Mucosa of descending colon (tissue), 3 donors: ENCODE data around the gene TCF4. TPM values are rescaled to one million over a fixed set of nuclear protein-coding genes. Genes with fewer than 3 reads are reported as not detected.

Experiments used
- ATAC-seq: fragments of 200-7000 bp; cut with Tn5 transposase; one replicate; pipeline ENCODE4 v1.9.1; 2020; ENCODE audit warnings: mild to moderate bottlenecking, moderate library complexity
- DNase-seq, 3 donors: peaks; one replicate each; pipeline ENCODE4 v3.0.0-alpha.2; 2020
- H3K36me3 ChIP-seq: fragments of 200-600 bp; one replicate; pipeline ENCODE4 v1.8.0; 2021; ENCODE audit warnings: low read depth, mild to moderate bottlenecking
- H3K4me1 ChIP-seq: fragments of 200-600 bp; one replicate; pipeline ENCODE4 v1.8.0; 2021; ENCODE audit warnings: low read depth, mild to moderate bottlenecking
- H3K4me3 ChIP-seq: fragments of 200-600 bp; one replicate; pipeline ENCODE4 v1.8.0; 2021; ENCODE audit warnings: mild to moderate bottlenecking
- H3K9me3 ChIP-seq: fragments of 200-600 bp; one replicate; pipeline ENCODE4 v1.8.0; 2021; ENCODE audit warnings: mild to moderate bottlenecking
- CTCF ChIP-seq: fragments of 200-600 bp; IDR thresholded peaks from one replicate; pipeline ENCODE4 v1.8.0; 2022; ENCODE audit warnings: antibody characterized with exemption, mild to moderate bottlenecking
- intact Hi-C, 2 donors: fragments of 100-400 bp; cut with DNase I in 1 of 2; cut with micrococcal nuclease in 1 of 2; formaldehyde crosslinking; loops; one replicate each; pipeline versions ENCODE4 v1.11.0 to v1.11.1; 2022; cut with DNase I, micrococcal nuclease
- microRNA-seq: library from miRNA; unstranded; fragments of <30 nt; microRNA quantifications from one replicate; pipeline ENCODE4, GENCODE V29; 2019
- total RNA-seq, 3 donors: library from RNA; stranded (reverse); fragmentation: NEBNext Ultra II Directional in 2 of 3; extraction: Animal tissue kit (Norgen Biotek cat#: 25700) in 2 of 3; gene quantifications; one replicate each; pipeline versions ENCODE4 v1.2.1 to v1.2.4, GENCODE V29; 2021 to 2023
- donor health status: DM: no; HTN: no; CAD: no; lungs with moderate emphysema.
- donor health status: DM: no; HTN: no; CAD: no.
- donor health status: DM: no; HTN: yes; CAD: no.

The TCF4 gene
- total RNA-seq, 3 donors from 2014 or later, result 20.7 to 88.2 (median 24.6) TPM

DNA sequence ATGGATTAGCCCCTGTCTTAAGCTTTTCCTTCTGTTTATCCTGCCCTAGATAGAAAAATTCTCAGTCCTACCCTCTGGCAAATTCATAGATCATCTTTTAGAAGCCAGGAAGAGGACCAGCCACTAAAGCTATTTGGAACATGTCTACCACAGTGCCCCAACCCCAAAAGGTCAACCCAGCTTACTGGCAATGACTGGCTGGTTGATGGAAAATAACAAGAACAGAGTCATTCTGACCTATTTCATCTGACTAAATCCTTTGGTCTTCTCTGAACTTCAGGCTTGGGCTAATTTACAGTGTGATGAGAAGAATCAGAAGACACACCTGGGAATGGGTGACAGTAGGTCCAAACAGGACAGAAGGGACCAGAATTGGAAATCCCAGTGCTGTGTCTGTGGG lies 401.4 kb downstream of the TCF4 start:
- no peaks in the 10 kb centered on the region for H3K4me1 ChIP-seq
- no peak for TF ChIP-seq CTCF
- ATAC-seq (no peak), DNase-seq (no peak)
- H3K4me3 ChIP-seq, result no peak overlapping the region
- intact Hi-C loops, result no loop called here
- no peaks in the 10 kb centered on the region for H3K9me3 ChIP-seq
- no peaks in the 10 kb centered on the region for H3K36me3 ChIP-seq

DNA sequence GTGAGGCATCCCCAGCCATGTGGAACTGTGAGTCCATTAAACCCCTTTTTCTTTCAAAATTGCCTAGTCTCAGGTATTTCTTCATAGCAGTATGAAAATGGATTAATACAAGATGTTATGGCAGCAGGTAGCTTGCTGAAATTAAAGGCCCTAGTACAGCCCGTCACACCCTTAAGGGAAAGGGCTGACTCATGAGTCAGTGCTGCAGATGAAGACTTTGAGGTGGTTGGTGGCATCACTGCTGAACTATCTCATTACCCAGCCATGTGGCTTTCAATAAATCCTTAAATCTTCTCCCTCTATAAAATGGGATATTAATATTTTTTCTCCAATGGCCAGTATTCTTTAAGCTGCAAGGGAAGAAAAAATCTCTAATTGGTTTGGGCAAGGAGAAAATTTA lies 402.6 kb downstream of the TCF4 start:
- no peak for TF ChIP-seq CTCF
- H3K9me3 ChIP-seq, result no peaks in the 10 kb centered on the region
- H3K4me1 ChIP-seq, result no peaks in the 10 kb centered on the region
- no peak for DNase-seq
- ATAC-seq, result no peak
- H3K4me3 ChIP-seq, result no peak overlapping the region
- no peaks in the 10 kb centered on the region for H3K36me3 ChIP-seq
- intact Hi-C loops, result no loop called here

- ATAC-seq (no peak), DNase-seq (no peak)
- intact Hi-C loops, result no loop called here
- no peak for TF ChIP-seq CTCF
- Histone ChIP-seq H3K9me3 (no peaks in the 10 kb centered on the region), H3K4me1 (no peaks in the 10 kb centered on the region), H3K36me3 (no peaks in the 10 kb centered on the region), H3K4me3 (no peak overlapping the region)
Measured at GRCh38 chr18:55179835-55180234, 408.2 kb downstream of the TCF4 start.

GRCh38 chr18:55179425-55179824 lies 408.6 kb downstream of the TCF4 start:
- TF ChIP-seq CTCF, result no peak
- ATAC-seq (no peak), DNase-seq (no peak)
- H3K4me3 ChIP-seq, result no peak overlapping the region
- no peaks in the 10 kb centered on the region for H3K36me3 ChIP-seq
- no peaks in the 10 kb centered on the region for H3K4me1 ChIP-seq
- intact Hi-C loops, result no loop called here
- no peaks in the 10 kb centered on the region for H3K9me3 ChIP-seq

- no peaks in the 10 kb centered on the region for H3K36me3 ChIP-seq
- no peak for TF ChIP-seq CTCF
- intact Hi-C loops, result no loop called here
- DNase-seq (no peak), ATAC-seq (no peak)
- H3K4me3 ChIP-seq, result no peak overlapping the region
- no peaks in the 10 kb centered on the region for H3K4me1 ChIP-seq
- no peaks in the 10 kb centered on the region for H3K9me3 ChIP-seq
Measured at GRCh38 chr18:55173291-55173690, 414.7 kb downstream of the TCF4 start.

Small RNA genes lying within 50 kb of the gene (microRNA-seq; reads per million reads assigned to microRNA genes)
- not detected for gene MIR4529
